Measurements from ENCODE around the gene ZBTB48.
A peak's percentile ranks its signal among the peaks of the same experiment; 100 is the strongest.
"Not testable (repeated sequence)": the region's sequence is repeated elsewhere in the genome, so short reads cannot be mapped to it uniquely, and the experiment has no call there.

The ZBTB48 gene

DNA sequence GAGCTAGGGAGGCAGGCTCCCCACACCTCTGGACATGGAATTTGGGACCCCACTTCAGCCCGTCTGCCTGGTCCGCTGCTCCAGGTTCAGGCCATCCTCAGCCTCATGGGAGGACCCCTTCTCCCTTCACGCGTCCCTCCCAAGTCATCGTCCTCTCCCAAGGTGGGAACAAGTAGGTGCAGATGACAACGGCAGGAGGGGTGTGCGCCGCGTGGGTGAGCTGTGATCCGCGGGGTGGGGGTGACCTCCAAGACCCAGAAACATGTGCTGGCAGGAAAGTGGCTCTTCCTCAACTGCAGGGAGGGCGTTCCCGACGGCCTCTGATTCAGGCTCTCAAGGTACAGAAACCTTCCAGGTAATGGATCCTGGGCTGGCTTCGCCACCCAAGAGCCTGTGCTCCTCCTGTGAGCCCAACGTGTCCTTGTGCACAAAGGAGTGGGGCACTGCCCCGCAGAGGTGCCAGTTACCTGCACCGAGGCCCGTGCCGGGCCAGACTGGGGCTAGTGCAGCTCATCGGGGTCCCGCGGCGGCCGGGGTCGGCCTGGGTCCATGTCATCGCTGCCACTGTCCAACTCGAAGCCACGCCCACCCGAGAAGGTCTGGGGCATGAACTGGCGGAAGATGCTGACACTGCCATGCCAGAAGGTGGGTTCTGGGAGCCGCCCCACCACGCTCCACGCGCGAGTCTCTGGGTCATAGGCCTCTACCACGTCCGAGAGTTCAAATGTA, 13.2 kb downstream of the ZBTB48 start:
- no peak for DNase-seq

DNA sequence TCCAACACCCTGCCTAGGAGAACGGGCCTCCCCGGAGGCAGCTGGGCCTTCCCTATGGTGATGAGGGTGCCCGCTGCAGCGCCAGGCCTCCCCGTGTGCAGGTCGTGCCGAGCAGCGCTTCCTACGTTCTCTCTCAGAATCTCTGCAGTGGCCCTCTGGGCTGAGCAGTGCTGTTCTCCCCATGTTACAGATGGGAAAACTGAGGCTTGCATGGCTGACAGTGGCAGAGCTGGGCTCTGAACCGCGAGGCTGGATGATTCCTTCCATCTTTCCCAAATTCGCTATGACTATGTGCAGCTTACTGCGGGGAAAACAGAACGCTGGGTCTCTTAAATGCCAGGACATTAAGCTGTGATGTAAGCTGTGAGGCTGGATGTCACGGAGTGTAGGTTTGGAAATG, 14.0 kb downstream of the ZBTB48 start:
- DNase-seq = no peak

- DNase-seq = no peak
Measured at GRCh38 chr1:6594977-6595740, 15.4 kb downstream of the ZBTB48 start.

DNA sequence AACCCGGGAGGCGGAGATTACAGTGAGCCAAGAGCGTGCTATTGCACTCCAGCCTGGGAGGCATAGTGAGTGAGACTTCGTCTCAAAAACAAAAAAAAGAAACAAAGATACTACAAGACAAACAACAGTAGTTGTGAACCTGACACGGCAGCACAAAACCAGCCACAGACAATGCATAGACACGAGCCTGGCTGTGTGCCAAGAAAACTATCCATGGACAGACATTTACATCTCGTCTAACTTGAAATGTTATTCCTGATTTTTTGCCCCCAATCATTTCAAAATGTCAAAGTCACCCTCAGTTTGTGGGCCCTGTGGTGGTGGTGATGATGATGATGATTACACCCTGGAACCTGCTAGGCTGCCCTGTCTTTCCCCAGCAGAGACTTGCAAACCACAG, 16.6 kb downstream of the ZBTB48 start:
- DNase-seq = no peak

DNA sequence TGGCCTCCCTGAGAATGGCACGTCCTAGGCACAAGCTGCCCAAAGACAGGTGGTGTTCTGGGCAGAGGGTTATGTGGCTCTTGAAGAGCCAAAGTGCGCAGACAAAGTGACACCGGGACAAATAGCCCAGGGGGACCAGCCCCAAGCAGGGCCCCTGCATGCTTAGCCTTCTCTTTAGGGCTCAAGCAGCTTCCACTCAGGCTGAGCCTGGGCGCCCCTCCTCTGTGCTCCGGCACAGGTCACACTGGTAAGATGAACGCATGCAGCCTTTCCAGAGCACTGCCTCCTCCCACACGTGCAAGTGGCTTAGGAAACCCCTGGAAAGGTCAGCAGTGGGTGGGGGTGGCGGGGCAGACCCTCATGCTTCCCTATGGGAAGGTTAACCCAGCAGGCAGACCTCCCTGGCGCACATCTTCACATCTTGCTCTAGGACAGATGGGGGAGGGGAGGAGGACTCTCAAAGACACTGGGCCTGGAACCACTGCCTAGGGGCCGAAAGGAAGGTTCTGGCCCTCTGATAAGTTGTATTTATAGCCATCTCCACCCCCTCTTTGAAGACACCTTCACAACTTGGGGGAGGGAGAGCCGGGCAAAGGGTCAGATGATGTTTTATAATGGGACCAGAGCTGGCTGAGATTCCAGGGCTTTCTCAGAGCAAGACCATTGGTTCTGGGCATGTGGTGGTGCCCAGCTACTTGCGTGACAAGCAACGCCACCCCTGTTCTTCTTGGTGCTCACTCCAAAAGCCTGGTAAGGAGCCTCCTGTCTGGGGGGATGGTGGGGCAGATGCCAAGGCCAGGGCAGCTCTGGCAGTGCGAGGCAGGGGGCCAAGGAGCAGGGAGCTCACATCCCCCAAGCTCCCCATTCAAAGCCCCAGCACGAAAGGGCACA, 17.3 kb downstream of the ZBTB48 start:
- DNase-seq = no peak

DNA sequence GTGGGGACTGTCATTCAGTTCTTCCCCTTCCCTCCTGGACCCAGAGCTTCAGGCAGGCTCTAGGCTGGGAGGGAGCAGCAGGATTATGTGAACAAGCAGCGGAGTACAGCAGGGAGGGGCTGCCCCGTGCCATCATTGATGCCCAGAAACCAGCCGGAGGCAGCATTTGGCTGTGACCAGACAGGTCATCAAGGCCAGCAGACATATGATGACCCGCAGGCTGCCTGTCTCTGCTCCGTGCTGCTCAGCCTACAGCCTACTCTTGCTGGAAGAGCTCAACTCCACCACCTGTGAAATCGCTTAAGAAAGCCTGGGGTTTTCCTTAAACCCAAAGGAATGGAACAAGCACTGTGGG, 18.0 kb downstream of the ZBTB48 start:
- no peak for DNase-seq

GRCh38 chr1:6599141-6599975, 19.6 kb downstream of the ZBTB48 start:
- no peak for DNase-seq

GRCh38 chr1:6599991-6600390, 20.2 kb downstream of the ZBTB48 start:
- DNase-seq = not testable (repeated sequence)

DNA sequence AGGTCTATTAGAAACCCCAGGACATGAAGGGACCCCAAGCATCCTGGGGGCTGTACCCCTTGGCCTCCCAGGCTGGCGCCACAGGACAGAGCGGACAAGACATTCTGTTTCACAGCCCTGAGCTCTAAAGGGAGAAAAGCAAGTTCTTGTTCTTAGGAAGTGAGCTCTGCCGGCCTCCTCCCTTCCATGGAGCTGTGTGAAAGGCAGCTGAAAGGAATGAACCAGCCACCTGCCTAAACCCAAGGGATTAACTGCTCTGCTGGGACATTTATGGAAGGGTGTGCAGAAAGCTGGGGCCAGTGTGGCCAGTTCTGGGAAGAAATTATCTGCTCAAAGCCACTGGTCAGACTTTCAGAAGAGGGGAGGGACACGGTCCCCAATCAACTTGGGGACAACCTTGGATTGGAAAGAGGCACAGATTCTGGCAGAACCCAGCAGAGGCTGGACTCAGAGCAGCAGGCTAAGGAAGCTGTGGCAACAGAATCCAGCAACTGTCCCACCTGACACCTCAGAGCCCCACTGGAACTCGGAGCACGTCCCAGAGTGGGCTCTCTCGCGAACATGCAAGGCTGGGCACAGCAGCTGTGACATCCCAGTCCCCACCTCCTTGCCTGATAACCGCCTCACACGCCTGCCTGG, 20.7 kb downstream of the ZBTB48 start:
- DNase-seq = no peak

DNA sequence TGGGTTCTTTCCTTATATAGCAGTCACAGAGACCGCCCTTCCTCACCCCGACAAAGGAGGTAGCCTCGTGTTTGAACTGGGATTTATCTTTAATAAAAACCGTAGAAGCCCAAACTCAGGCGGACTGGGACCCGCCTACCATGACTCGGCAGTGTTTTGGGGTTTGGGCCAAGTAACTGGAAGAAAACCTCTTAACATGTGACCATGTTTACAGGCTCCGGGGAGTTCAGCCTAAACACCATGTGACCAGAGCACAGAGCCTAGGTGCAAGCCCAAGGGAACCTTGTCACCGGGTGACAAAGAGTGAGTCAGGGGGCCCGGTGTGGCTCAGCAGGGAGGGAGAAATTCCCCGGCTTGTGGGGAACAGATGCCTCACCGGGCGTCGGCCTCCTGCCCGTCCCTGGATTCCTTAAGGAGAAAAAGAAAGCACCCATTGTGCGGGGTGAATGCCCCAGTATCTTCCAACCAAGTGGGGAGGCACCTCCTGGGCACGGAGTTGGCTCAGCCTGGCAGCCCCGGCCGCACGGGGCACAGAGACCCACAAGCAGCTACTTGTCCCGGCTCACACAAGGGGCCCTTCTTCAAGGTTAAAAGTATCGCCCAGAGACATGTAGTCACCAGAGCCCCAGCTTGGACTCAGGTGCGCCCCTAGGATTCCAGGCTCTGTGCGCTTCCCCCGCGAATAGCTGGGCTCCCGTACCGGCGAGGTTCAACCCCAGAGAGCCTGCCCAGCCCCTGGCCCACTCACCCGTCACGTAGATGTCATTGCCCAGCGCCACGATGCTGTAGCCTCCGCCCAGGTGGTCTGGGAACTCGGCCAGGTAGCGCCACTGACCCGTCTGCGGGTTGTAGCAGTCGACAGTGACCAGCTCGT, 21.5 kb downstream of the ZBTB48 start:
- no peak for DNase-seq

GRCh38 chr1:6601923-6602668, 22.3 kb downstream of the ZBTB48 start:
- DNase-seq = no peak

DNA sequence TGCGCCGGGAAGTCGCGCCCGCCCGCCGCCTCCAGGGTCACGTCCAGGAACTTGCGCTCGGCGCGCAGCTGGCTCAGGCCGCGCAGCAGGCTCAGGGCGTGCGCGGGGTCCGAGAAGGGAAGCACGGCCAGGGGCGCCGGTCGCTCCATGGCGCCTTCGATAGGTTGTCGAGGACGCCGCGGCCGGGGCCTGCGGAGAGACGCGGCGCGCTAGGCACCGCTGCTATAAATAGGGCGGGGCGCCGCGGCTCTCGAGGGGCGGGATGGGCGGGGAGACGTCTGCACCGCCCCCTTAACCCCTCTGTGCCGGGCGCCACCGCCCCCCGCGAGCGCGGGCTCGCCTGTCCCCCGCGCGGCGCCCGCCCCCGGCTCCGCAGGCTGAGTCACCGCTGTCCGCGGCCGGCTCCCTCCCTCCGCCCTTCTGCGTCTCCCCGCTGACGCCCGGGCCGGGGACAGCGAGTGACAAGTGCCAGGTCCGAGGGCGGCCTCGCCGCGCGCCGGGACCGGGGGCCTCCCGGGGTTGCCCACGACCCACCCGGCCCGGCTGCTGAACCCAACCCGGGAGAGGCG, 23.0 kb downstream of the ZBTB48 start, which contains the start of gene KLHL21:
Gene KLHL21 (minus strand): TSS at position 201 of the 569 bp plus-strand sequence. CDS start 52 bp downstream, at position 149.
- no peak for DNase-seq

DNA sequence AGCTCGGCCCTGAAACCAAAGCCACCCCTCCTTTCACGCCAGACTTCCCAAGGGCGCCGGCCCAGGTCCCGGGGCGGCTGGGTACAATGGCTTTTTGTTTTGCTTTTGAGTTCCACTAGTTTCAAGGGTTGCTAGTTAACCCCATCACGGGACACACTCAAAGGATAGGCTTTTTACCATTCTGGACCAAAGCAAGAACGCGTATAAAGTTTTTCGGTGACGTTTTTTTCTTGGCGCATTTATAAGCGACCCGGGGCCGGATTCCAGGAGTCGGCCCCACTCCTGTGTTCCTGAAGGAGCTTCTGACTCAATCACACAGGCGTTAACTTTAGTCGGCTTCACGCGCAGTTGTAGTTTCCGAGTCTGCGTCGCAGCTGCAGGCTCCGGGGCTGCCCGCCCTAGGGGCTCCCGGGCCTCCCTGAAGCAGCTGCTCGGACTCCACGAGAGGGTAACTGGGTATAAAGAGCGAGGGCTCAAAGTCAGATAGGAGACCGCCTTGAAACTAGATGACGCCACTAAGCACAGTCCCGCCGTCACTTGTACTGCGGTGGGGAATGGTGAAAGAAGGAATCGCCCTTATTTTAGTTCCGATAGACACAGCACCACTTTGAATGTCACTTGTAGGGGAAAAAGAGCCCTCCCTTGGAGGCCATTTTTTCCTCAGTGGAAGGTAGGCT, 23.6 kb downstream of the ZBTB48 start:
- DNase-seq = no peak

GRCh38 chr1:6603915-6604558, 24.2 kb downstream of the ZBTB48 start:
- no peak for DNase-seq

DNA sequence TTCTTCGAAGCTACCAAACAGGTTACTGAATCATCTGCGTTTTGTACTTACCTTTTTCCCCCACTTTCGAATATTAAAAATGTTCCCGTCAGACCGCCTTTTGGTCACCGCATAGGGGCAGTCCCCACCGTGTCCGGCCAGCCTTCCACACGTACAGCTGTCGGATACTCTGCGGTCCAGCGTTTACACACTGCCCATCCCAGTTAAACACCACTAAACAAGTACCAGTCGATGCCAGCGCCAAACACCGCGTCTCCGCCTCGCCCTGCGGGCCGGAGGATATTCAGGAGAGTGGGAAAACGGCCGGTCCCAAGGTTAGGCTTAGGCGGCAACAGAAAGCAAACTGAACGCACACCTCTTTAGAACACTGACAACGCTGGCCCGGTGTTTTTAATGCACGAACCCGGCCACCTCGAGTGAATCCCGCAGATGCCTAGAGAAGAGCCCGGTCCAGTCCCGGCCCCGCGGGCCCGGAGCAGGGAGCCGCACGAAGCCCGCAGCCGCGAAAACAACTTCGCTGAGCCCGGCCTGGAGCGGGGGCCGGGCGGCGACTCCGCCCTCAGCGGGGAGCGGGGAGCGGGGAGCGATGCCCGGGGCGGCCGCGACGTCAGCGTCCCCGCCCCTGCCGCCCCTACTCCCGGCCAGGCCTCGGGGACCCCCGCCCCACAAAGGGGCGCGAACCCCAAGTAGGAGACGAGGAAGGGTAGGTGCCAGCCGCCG, 33.0 kb downstream of the ZBTB48 start:
- no peak for DNase-seq

GRCh38 chr1:6613361-6614018, 33.7 kb downstream of the ZBTB48 start, which contains the start of gene PHF13:
Gene PHF13 (plus strand): TSS chr1:6613731. CDS start chr1:6614067, 336 bp downstream.
- DNase-seq = peak; percentile 90
